Middle frontal gyrus (tissue), 1 donor: Measurements from ENCODE around the gene COX20.
"Not testable (repeated sequence)": the region's sequence is repeated elsewhere in the genome, so short reads cannot be mapped to it uniquely, and the experiment has no call there.

Experiments
- DNase-seq: peaks from one replicate; pipeline ENCODE4 v3.0.0-alpha.2; 2015; ENCODE audit warnings: low spot score; ENCODE audit errors: extremely low spot score

Gene COX20, protein sequence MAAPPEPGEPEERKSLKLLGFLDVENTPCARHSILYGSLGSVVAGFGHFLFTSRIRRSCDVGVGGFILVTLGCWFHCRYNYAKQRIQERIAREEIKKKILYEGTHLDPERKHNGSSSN

DNA sequence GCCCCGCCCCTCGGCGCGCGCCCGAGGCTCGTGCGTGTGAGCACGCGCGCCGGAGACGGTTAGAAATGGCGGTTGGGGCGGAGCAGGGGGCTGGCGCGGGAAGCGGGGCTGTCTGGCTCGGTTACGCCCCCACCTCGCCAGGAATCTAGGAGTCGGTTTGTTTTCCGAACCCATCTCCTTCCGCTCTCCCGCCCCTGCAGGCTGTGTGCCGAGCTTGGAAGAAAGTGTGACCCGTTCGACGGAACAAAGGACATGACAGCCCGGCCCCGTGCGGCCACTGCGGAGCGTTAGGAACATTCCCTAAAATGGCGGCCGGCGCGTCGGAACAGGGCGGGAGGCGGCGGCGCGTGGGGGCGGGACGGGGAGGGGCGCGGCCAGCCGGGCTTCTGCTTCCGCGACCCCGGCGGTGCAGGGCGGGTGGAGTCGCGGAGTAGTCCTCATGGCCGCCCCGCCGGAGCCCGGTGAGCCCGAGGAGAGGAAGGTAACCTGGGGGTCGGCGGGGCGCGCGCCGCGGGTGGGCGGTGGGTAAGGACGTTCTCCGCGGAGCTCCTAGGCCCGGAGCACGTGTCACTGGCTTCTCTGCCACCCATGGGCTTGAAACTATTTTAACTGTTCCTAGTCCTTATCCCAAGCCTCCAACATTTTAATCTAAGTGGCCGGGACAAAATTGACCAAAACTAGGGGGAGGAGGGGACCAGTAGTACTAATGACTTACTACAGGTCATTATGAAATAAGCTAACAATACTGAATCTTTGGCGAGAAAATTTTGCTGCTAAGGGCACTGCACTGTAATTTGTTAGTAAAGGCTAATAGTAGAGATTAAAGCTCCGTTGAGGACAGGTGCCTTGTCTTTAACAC lies at the start of gene COX20:
COX20 (plus strand) TSS at position 383 of the 859 bp plus-strand sequence; CDS start at position 440, 57 bp downstream.
- peak; percentile 87 for DNase-seq

DNA sequence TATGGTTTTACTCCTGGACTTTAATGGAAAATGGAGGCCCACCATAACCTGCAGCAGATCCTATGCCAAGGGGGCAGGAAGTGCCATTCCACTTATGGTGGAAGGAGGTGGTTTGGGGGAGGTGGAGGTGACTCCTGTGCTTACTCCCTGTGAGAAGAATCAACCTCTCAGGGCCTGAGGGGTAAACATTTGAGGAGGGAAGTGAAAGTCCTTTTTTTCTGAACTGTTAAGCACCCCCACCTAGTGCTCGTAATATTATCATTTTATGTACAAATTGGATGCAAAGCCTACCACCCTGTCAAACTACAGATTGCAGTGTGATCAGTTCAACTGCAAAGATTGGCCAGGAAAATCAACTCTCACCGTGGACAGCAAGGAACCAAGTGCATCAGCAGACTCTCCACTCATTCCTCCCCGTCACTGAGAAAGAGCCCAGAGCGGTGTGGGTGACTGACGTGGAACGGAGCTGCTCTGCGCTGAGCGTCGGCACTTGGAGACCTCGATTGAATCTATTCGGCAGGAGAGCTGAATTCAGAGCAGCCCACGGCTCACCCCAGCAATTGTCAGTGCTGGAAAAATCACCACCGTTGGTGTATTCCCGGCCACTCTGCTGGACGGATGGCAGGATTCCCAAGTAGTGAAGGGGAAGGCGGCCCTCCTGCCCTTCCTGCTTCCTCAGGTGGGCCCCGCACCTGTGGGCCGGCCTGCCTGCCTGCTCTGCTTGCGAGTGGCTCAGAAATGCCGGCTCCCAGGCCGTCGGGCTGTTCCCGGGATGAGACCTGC lies 46.8 kb upstream of the COX20 start:
- no peak for DNase-seq

DNA sequence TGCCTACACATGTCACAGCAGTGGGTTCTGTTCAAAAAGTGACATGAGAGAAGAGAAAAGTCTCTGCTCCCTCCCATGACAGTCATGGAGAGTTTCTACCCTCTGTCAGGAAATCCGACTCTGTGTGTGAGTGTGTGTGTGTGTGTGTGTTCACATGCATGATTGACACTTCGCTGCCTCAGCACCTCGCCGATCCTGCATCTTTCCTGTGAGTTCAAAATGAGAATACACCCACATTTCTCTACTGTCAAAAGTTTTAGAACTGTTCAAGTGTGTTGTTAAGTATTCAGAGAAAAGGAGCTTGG lies 46.2 kb upstream of the COX20 start:
- DNase-seq: no peak

DNA sequence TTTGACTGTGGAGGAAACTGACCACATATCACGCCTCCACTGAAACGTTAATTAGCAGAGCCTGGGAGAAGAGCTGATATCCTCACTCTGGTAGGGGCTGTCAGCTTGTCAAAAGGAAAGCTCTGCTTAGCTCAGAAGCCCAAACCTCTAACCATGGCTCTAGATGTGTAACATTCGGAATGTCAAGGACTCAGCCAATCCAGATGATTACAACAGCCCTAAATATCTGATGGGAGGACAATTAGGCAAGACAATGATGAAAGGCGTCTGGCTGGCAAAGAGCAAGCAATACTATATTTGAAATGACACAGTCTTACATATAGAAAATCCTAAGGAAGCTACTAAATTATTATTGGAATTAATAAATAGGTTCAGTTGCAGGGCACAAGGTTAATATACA lies 45.7 kb upstream of the COX20 start:
- DNase-seq: no peak

DNA sequence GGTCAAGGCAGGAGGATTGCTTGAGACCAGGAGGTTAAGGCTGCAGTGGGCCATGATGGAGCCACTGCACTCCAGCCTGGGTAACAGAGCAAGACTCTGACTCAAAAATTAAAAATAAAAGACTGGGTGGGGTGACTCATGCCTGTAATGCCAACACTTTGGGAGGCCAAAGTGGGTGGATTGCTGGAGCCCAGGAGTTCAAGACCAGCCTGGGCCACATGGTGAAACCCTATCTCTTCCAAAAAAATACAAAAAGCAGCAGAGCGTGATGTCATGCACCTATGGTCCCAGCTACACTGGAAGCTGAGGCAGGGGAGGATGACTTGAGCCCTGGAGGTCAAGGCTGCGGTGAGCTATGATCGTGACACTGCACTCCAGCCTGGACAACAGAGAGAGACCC lies 44.4 kb upstream of the COX20 start:
- DNase-seq: no peak

DNA sequence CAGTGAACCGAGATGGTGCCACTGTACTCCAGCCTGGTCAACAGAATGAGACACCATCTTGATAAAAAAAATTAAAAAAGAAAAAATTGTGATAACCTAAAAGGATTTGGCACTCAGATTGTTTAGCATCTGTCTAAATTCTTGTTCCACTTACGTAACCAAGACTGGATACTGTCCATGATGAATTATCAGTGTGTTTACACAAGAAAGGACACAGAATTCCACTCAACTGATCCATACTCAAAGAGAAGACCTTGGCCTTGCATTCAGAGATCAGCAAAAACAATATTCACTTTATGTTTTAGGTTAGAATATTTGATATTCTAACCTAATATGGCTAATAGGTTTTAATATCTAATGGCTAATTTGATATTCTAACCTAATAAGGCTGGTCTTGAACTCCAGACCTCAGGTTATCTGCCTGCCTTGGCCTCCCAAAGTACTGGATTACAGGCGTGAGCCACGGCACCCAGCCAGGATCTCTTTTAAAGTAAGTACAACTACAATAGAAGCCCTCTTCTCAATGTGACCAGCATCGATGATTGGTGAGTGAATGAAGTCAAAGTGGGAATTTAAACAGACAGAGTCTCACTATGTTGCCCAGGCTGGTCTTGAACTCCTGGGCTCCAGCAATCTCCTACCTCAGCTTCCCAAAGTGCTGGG lies 43.1 kb upstream of the COX20 start:
- DNase-seq: no peak

DNA sequence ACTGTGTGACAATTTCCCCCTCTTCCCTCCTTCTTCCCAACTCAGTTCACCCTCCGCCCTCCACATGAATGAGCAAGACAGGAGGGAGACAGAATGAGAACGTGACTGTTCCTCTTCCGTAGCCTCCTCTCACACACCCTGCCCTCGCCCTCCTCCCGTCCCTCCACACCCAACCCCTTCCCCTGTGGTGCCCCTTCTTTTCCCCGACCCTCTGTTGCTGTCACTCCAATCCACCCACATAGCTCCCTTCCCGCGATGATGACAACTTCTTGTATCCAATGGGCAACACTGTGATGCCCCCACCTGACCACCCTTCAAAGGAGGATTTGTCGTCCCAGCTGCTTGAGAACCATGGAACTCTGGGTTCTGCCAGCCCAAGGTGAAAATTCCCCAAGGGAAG lies 41.4 kb upstream of the COX20 start:
- no peak for DNase-seq

DNA sequence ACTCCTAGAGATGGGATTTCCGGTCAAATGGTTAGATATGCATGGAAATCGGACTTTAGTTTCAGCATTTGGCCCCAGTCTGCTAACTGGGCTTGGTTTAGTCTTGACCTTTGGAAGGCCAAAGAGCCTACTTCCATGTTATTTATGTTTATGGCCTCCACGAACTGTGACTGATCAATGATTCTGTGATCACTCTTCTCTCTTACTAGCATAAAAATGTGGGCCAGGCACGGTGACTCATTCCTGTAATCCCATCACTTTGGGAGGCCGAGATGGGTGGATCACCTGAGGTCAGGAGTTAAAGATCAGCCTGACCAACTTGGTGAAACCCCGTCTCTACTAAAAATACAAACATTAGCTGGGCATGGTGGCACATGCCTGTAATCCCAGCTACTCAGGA lies 40.9 kb upstream of the COX20 start:
- DNase-seq: not testable (repeated sequence)

DNA sequence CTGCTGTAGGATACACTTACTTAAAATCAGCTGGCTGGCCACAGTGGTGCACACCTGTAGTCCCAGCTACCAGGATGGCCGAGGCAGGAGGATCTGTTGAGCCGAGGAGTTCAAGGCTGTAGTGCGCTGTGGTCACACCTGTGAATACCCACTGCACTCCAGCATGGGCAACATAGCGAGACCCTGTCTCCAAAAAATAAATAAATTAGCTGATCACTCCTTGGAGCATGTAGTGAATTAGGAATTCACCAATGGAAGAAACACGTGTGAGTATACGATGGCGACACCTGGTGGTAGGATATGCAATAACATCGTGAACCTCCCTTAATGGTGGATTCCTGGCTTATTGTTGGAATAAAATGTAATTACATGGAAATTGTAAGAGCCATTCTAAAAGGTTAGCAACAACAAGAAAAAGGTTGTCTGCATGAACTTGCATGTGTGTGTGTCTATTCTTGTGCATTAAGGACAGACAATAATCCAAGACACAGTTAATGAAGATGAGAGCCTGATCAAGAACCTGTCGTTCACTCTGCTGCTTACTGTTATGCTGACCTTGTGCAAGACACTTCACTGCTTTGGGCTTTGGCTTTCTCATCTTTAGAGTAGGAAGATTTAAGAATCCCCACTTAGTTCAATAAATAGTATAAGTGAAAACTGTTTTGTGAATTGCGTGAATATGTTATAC lies 38.6 kb upstream of the COX20 start:
- DNase-seq: peak; percentile 31

DNA sequence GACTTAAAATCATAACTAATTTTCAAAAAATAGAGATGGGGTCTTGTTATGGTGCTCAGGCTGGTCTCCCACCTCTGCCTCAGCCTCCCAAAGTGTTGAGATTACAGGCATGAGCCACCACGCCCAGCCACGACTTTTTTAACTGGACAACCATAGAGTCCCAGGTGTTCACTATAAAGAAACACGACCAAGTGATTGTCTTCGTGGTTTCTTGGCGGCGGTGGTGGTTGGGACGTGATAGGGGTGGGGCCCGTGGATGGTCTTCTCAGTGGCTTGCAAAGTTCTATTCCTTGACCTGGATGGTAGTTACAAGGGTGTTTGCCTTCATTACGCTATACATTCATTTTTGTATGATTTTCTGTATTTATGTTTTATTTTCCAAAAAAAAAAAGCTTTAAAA lies 34.6 kb upstream of the COX20 start:
- no peak for DNase-seq

DNA sequence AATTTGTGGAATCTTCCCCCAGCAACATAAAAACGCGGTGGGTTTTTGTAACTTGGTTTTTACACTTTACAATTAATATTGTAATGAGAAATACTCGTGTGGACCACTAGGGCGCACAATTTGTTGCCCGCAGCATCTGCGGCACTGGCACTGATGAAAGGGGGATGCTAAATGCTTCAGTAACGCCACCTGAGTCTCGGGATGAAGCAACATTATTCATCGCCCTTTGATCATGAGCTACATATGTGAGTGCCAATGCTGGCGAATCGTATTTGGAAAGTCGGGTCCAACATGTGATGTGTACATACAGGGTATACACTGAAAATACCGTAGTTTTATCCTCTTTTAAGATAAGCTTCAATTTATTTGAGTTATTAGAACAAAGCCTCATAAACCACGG lies 34.2 kb upstream of the COX20 start:
- no peak for DNase-seq

DNA sequence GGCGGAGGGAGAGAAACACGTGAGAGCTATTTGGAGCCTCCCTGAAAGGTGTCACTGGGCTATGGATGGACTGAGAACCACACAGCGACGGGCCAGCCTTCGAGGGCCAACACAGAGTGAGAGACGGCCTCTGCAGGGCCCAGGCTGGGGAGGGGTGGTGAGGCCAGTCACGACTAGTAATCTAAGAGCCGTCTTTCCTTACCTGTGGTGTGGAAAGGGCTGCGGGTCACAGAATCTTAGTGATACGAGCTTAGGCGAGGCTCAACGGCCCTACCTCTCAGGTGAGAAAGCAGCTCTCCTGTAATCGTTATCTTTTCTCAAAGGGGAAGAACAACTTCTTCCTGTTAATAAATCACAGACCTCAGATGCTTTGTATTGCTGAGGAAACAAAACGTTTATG lies 33.4 kb upstream of the COX20 start:
- DNase-seq: no peak

DNA sequence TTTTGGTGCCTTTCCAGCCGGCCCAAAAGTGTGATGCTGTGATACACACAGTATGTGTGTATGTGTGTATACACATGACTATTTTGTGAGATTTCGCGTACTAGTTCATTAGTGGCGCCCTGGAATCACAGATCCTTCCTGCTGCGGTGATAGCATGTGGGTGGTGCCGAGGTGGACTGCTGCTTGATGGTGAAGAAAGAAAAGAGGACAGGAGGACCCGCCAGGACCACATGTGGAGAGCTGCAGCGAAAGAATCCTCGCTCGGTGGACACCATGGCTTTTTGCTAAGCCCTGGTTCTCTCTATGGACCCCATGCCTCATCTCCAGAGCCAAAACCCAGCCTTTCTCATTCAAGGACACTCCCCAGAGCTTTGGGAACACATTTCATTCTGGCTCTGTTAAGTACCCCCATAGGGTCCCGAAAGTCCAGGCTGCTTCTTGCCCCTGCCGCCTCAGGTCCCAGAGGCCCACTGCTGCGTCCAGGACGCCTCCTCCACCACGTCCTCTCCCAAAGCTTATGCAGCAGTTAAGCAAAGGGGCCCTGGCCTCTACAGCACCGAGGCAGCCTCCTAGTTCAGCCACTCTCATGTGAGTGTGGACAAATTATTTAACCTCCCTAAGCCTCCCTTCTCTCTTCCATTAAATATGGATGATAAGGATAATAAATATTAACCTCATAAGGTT lies 32.8 kb upstream of the COX20 start:
- no peak for DNase-seq

DNA sequence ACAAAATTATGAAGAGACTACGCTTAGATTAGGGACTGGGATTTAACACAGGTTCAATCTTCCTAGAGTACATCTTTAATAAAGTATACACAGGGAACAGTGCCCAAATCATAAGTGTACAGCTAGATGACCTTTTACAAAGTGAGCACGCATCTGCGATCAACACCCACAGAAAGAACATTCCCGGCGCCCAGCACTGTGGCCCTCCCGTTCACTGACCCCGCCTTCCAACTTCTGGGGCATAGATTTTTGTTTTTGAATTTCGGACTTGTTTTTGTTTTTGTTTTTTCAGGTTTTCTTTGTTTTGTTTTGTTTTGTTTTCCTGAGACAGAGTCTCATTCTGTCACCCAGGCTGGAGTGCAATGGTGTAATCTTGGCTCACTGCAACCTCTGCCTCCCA lies 30.6 kb upstream of the COX20 start:
- DNase-seq: no peak

DNA sequence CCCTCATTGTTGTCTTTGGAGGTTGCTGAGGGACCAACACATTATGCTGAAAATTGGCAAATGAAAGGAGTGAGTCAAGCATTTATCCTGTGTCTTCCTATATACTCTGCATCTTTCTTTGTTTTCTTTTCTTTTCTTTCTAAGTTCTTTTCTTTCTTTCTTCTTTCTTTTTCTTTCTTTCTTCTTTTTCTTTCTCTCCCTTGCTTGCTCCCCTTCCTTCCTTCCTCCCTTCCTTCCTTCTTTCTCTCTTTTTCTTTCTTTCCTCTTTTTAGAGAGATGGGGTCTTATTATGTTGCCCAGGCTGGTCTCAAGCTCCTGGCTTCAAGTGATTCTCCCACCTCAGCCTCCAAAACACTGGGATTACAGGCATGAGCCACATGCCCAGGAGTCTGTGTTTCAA lies 28.3 kb upstream of the COX20 start:
- no peak for DNase-seq

DNA sequence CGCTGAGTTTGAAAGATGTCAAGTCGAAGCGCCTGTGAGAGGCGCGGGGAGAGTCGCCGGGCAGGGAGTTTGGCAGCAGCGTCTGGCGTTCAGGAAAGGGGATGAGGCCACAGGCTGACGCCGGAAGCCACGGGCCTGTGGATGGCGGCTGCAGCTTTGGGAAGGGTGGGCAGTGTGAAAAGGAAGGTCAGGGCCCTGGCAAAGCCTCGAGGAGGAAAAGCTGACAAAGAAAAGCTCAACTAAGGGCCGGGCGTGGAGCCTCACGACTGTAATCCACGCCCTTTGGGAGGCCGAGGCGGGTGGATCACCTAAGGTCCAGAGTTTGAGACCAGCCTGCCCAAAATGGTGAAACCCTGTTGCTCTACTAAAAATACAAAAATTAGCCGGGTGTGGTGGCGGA lies 25.2 kb upstream of the COX20 start:
- no peak for DNase-seq

DNA sequence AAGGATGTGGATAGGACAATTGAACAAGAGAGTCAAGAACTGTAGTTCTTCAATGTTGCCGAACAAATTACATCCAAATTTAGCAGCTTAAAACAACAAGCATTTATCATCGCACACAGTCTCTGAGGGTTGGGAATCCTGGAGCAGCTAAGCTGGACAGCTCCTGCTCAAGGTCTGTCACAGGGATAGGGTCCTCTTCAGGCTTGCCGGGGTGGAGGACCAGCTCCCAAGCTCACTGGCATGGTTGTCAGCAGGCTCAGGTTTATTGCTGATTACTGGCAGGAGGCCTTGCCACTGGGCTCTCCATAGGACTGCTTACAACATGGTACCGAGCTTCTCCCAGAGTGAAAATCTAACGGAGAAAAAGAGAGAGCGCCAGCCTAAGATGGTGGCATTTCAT lies 22.1 kb upstream of the COX20 start:
- no peak for DNase-seq

DNA sequence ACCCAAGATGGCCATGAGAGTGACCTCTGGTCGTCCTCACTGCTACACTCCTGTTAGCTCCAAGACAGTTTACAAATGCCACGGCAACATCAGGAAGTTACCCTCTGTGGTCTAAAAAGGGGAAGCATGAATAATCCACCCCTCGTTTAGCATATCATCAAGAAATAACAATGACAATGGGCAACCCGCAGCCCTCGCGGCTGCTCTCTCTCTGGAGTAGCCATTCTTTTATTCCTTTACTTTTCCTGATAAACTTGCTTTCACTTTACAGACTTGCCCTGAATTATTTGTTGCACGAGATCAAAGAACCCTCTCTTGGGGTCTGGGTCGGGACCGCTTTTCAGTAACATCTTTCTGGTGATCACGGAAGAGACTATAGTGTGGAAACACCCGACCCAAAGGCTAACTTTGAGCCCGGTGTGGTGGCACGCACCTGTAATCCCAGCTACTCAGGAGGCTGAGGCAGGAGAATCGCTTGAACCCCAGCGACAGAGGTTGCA lies 19.8 kb upstream of the COX20 start:
- no peak for DNase-seq

DNA sequence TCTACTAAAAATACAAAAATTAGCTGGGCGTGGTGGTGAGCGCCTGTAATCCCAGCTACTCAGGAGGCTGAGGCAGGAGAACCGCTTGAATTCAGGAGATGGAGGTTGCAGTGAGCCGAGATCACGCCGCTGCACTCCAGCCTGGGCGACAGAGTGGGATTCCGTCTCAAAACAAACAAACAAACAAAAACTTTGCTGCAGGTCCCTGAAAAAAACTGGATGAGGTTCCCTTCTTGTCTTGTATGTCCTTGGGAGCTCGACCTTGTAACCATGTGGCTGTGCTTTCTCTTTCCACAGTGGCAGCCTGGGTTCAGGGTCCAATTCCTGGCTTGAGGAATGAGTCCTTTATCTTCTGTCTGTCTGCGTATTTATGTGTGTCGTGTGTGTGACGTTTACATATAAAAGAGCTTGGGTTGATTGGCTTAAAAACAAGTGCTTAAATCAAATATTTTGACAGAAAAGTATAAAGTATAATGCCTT lies 18.0 kb upstream of the COX20 start:
- no peak for DNase-seq

DNA sequence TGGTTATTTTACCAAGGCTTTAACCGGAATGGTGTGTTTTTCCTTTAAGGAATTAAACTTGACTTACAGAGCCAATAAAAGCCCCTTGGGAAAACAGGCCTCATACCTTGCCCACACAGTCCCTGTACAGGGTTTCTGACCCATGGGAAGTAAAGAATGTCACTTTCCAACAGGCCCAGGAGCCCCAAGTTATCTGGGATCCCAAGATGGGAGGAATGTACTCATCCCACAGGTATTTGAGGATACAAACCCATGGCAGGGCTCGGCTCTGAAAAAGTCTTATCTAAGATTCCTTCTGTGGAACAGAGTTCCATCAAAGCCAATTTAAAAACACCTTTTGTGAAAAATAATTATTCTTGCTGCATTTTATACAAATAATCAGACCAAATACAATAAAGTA lies 15.3 kb upstream of the COX20 start:
- no peak for DNase-seq

DNA sequence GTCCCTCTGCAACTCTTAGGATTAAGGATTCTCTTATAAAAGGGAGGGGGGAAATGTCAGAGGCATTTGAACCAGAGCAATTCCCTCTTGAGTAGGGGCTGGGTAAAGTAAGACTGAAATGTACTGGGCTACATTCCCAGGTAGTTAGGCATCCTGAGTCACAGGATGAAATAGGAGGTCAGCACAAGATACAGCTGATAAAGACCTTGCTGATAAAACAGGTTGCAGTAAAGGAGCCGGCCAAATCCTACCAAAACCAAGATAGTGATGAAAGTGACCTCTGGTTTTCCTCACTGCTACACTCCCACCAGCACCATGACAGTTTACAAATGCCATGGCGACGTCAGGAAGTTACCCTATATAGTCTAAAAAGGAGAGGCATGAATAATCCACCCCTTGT lies 14.3 kb upstream of the COX20 start:
- no peak for DNase-seq
